Mucosa of stomach (tissue), 1 donor: ENCODE data around the gene RIPK4.

Experiments
- H3K27me3 ChIP-seq: one replicate; pipeline ENCODE4 v1.7.0; 2013; ENCODE audit warnings: mild to moderate bottlenecking, low read length; ENCODE audit not compliant: control insufficient read depth, insufficient read depth
- H3K36me3 ChIP-seq: one replicate; pipeline ENCODE4 v1.7.0; 2013; ENCODE audit warnings: low read length; ENCODE audit not compliant: control insufficient read depth, insufficient read depth
- H3K4me1 ChIP-seq: one replicate; pipeline ENCODE4 v1.7.0; 2013; ENCODE audit warnings: mild to moderate bottlenecking, low read length; ENCODE audit not compliant: control insufficient read depth, insufficient read depth
- H3K4me3 ChIP-seq: one replicate; pipeline ENCODE4 v1.7.0; 2013; ENCODE audit warnings: low read length
- H3K9ac ChIP-seq: one replicate; pipeline ENCODE4 v1.7.0; 2013; ENCODE audit warnings: mild to moderate bottlenecking, low read length, moderate library complexity
- H3K9me3 ChIP-seq: one replicate; pipeline ENCODE4 v1.7.0; 2013; ENCODE audit warnings: mild to moderate bottlenecking, low read length, moderate library complexity; ENCODE audit not compliant: control insufficient read depth
- donor health status: Pancreatic carcinoma.

The RIPK4 gene

DNA sequence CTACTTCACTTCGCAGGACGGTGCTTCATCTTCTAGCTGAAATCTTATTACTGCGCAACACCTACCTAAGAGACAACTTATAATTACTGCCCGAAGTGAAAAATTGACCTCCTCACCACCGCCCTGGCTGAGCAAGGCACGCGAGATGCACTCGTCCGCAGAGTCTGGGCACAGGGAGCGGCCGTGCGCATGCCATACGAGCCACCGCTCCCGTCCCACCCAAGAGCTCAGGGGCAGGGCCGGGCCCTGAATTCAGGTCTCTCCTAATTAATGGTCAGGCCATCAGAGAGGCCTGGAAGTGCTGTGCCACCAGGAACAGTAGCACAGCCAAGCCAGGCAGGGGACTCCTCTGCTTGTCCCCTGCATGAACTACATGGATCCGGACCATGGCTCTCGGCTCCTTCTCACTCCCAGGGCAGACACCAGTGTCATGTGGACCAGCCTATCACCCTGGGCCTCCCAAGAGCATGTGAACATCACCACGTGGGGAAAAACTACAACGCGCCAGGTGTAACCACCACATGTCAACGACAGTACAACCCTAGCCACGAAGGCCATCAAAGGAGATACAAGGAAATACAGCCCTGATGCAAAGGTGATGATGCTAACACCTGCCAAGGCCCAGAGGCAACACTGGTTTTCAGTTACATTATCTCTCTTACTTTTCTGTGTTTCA lies 11.5 kb downstream of the RIPK4 start:
- Histone ChIP-seq H3K4me1 (peaks cover 63% of the 10 kb centered on the region), H3K9ac (no peak overlapping the region), H3K36me3 (peaks cover 15% of the 10 kb centered on the region), H3K4me3 (no peak overlapping the region), H3K27me3 (no peaks in the 10 kb centered on the region), H3K9me3 (no peaks in the 10 kb centered on the region)

DNA sequence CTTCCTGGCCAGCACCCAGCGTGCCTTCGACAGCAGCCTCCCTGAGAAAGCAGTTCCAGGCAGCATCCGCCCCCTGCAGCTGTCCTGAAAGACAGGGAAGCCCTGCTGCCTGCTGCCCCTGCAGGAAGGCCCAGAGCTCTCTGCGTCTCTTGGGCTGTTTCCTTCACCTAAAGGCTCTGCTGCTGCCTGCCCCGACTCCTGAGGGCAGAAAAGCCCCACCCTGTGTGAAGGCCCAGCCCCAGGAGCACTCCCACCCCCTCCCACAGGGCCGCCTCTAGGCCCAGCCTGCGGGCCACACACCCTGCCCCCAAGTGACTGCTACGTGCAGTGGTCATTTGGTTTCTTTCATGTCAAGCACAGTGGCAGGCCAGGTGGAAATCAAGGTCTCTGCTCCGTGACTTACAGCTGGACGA lies 12.4 kb downstream of the RIPK4 start:
- Histone ChIP-seq H3K36me3 (peaks cover 16% of the 10 kb centered on the region), H3K9ac (no peak overlapping the region), H3K27me3 (no peaks in the 10 kb centered on the region), H3K4me1 (peaks cover 57% of the 10 kb centered on the region), H3K9me3 (no peaks in the 10 kb centered on the region), H3K4me3 (no peak overlapping the region)

DNA sequence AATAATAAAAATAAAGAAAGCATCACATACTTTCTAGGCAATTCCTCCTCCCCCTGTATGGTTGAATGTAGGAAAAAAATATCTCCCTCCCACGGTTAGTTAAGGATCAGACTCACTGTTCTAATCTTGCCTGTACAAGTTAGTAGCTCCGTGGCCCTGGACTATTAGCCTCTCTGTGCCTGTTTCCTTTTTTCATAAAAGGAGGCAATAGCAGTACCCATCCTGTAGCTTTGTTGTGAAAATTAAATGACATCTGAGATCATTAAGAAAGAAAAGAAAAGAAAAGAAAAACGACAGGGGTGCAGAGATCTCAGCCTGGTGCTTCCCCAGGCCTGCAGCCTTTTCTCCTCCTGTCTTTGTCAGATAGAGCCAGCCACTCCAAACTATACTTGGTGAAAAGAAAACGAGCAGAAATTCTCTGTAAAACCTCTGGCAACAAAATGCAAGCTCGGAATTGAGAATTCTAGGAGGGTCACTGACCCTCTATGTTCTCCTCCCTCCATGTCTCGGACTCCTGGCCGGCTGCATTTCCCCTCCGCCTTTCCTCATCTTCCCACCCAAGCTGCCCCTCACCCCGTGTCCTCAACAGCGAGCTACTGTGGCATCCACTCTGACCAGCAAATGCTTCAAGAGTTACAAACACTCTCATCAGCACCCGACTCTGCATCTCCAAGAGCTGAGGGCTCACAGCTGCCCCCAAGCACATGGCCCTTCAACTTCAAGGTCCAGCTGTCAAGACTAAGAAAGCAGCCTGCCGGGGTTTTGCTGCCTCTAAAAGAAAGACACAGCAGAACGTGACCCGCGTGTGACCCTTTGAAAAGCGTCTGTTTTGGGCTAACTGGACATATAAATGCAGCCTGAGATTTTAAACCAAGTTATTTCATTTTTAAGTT lies 13.6 kb downstream of the RIPK4 start:
- H3K9me3 ChIP-seq: no peaks in the 10 kb centered on the region
- no peak overlapping the region for H3K9ac ChIP-seq
- peaks cover 28% of the 10 kb centered on the region for H3K36me3 ChIP-seq
- H3K4me1 ChIP-seq: peaks cover 44% of the 10 kb centered on the region
- no peak overlapping the region for H3K4me3 ChIP-seq
- H3K27me3 ChIP-seq: no peaks in the 10 kb centered on the region

GRCh38 chr21:41752231-41752681 lies 14.6 kb downstream of the RIPK4 start:
- H3K4me3 ChIP-seq: no peak overlapping the region
- H3K27me3 ChIP-seq: no peaks in the 10 kb centered on the region
- H3K9ac ChIP-seq: no peak overlapping the region
- H3K4me1 ChIP-seq: peaks cover 42% of the 10 kb centered on the region
- no peaks in the 10 kb centered on the region for H3K9me3 ChIP-seq
- peaks cover 35% of the 10 kb centered on the region for H3K36me3 ChIP-seq

GRCh38 chr21:41751611-41752011 lies 15.2 kb downstream of the RIPK4 start:
- Histone ChIP-seq H3K36me3 (peaks cover 32% of the 10 kb centered on the region), H3K4me1 (peaks cover 42% of the 10 kb centered on the region), H3K9me3 (no peaks in the 10 kb centered on the region), H3K27me3 (no peaks in the 10 kb centered on the region), H3K4me3 (no peak overlapping the region), H3K9ac (no peak overlapping the region)

DNA sequence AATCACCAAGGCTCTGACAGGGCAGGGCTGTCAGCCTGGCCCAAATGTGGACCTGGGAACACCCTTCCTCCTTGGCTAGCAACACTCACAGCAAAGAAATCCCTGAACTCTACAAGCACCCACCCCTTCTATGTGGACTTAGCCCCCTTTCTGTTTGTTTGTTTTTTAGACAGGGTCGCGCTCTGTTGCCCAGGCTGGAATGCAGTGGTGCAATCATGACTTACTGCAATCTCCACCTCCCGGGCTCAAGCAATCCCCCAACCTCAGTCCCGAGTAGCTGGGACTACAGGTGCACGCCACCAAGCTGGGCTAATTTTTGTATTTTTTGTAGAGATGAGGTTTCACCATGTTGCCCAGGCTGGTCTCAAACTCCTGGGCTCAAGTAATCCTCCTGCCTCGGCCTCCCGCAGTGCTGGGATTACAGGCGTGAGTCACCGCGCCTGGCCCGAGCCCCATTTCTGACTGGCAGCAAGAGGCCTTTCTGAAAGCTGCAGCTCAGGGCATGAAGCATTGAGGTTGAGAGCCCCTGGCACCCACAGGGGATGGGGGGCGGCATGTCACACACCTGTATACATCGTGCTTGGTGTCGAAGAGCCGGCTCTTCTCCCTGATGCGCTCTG lies 16.2 kb downstream of the RIPK4 start:
- H3K4me1 ChIP-seq: peaks cover 46% of the 10 kb centered on the region
- H3K27me3 ChIP-seq: no peaks in the 10 kb centered on the region
- H3K9me3 ChIP-seq: no peaks in the 10 kb centered on the region

GRCh38 chr21:41750051-41750450 lies 16.8 kb downstream of the RIPK4 start:
- Histone ChIP-seq H3K4me1 (peaks cover 52% of the 10 kb centered on the region), H3K9ac (no peak overlapping the region), H3K27me3 (no peaks in the 10 kb centered on the region), H3K4me3 (no peak overlapping the region), H3K36me3 (peaks cover 26% of the 10 kb centered on the region), H3K9me3 (no peaks in the 10 kb centered on the region)

More for the DNA sequence above, 16.2 kb downstream of the RIPK4 start:
- Histone ChIP-seq H3K9ac (no peak overlapping the region), H3K36me3 (peaks cover 28% of the 10 kb centered on the region), H3K4me3 (no peak overlapping the region)

DNA sequence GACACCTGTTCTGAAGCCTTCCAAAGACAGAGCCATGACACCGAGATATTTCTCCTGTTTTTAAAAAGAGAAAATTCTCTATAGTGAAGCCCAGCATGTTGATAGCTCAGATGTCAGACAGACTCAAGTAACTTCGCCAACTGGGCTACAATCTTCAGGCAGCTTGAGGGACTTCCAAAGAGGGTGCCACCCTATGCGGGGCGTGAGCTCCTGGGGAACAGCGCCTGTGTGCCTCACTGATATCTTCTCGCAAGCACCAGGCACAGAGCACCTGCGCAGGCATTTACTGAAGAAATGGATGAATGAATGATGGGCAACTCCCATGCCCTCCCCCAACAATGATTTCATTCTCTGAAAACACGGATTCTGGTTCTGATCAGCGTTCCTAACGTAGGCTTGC lies 17.6 kb downstream of the RIPK4 start:
- H3K4me3 ChIP-seq: no peak overlapping the region
- H3K9me3 ChIP-seq: no peaks in the 10 kb centered on the region
- no peaks in the 10 kb centered on the region for H3K27me3 ChIP-seq
- peaks cover 26% of the 10 kb centered on the region for H3K36me3 ChIP-seq
- H3K9ac ChIP-seq: no peak overlapping the region
- H3K4me1 ChIP-seq: peaks cover 52% of the 10 kb centered on the region

DNA sequence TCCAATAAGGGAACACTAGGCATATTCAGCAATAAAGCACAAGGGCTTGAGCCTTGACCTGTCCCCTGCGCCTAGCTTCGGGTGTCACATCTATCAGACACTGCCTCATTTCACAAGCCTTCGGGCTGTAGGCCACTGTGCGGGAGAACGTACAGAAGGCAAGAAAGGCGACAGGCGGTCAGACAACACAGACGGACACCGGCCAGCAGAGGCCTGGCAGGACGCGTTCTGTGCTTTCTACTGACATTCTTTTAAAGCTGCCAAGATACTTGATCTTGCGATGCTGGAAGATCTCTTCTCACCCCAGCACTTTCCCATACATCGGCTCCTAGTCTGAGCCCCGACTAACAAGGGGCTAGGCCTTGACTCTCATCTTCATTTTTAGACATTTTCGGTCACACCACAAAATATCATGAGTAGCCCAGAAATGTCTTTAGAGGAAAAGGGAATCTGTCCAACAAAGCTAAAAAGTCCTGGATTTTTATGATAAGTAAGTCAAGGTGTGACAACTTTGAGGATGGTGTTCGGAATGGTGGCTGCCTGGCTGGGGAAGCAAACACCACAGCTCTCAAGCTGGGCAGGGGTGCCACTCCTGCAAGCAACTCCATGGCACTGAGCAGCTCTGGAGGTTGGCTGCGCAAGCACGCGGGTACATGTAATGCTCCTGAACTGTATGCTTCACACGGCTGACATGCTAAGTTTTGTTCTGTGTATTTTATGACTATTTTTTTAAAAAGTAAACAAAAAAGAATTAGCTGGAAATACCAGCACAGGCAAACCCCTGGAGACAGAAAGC lies 18.7 kb downstream of the RIPK4 start:
- H3K27me3 ChIP-seq: no peaks in the 10 kb centered on the region
- no peaks in the 10 kb centered on the region for H3K9me3 ChIP-seq
- peaks cover 33% of the 10 kb centered on the region for H3K36me3 ChIP-seq
- H3K4me1 ChIP-seq: peaks cover 56% of the 10 kb centered on the region
- H3K9ac ChIP-seq: no peak overlapping the region
- no peak overlapping the region for H3K4me3 ChIP-seq

DNA sequence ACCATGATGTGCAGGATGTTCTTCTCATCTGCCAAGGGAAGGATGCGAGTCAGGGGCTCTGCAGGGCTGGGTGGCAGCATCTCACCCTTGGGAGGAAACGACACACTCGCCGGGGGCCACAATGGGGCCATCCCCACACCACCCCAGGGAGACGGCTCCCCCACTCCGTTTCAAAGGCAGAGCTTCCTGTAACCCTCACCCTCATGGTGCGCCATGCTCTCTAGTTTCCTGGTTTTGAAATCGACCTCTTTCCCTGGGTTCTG lies 20.2 kb downstream of the RIPK4 start:
- Histone ChIP-seq H3K27me3 (no peaks in the 10 kb centered on the region), H3K9me3 (no peaks in the 10 kb centered on the region), H3K4me3 (no peak overlapping the region), H3K36me3 (peaks cover 39% of the 10 kb centered on the region), H3K4me1 (peaks cover 49% of the 10 kb centered on the region), H3K9ac (no peak overlapping the region)

- Histone ChIP-seq H3K4me3 (no peak overlapping the region), H3K36me3 (peaks cover 39% of the 10 kb centered on the region), H3K9me3 (no peaks in the 10 kb centered on the region), H3K27me3 (no peaks in the 10 kb centered on the region), H3K9ac (no peak overlapping the region), H3K4me1 (peaks cover 44% of the 10 kb centered on the region)
Measured at GRCh38 chr21:41745971-41746743, 20.7 kb downstream of the RIPK4 start.
